HCT116 (cell line): ENCODE data around the gene CENPV.

Experiments used
- EZH2 ChIP-seq: fragments of 200-600 bp; sonication (generic); IDR thresholded peaks from 2 replicates; pipeline ENCODE4 v1.6.1; 2017; ENCODE audit warnings: antibody characterized with exemption, mixed run types
- JUND ChIP-seq: IDR thresholded peaks from 2 replicates; pipeline ENCODE4 v1.6.1; 2012
- POLR2A ChIP-seq: IDR thresholded peaks from 2 replicates; pipeline ENCODE4 v1.7.0; 2011; ENCODE audit warnings: borderline replicate concordance; ENCODE audit not compliant: insufficient read depth, insufficient read length; ENCODE audit errors: extremely low read depth
- RAD21 ChIP-seq: IDR thresholded peaks from 2 replicates; pipeline ENCODE4 v1.6.1; 2012; ENCODE audit warnings: low read depth, mild to moderate bottlenecking
- ZNF274 ChIP-seq: fragments of 200-500 bp; sonication (Bioruptor generic); IDR thresholded peaks from 2 replicates; pipeline ENCODE4 v1.6.1; 2014; ENCODE audit warnings: mild to moderate bottlenecking, low read depth, low read length, inconsistent platforms
- TF ChIP-seq, protein P1 (sequence below), 3 experiments: fragments of 200-600 bp in 1 of 3; sonication (generic) in 1 of 3; IDR thresholded peaks in 2 of 3; conservative IDR thresholded peaks in 1 of 3; 2 replicates each; pipeline ENCODE4 v1.5.1; 2012 to 2017; ENCODE audit warnings: low read depth in 2 of 3, low read length in 2 of 3, antibody characterized with exemption in 1 of 3, borderline replicate concordance in 1 of 3, control low read depth in 1 of 3, mild to moderate bottlenecking in 1 of 3, mixed read lengths in 1 of 3, mixed run types in 1 of 3, moderate library complexity in 1 of 3; ENCODE audit not compliant: insufficient read depth in 1 of 3
- TF ChIP-seq, protein P2 (sequence below): IDR thresholded peaks from 2 replicates; pipeline ENCODE4 v1.6.1; 2012; ENCODE audit warnings: low read depth
- TF ChIP-seq, protein P3 (sequence below): IDR thresholded peaks from 2 replicates; pipeline ENCODE4 v1.6.1; 2012

DNA sequence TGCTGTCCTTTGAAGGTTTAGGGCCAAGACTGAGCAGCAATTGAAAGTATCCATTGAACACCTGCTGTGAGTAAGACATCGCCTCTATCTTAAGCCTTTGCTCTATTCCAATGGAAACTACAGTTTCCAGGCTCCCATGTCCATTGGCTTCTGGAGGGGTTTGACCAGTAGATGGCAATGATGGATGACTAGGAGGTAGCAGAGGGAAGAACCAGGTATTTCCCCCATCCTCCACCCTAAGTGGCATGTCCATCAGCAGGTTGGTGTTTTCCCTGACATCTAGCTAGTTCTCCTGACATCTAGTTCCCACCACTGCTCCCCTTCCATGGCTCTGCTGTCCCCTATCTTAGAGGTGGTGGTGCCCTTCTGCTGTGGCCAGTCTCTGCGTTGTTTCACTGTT lies 58.7 kb downstream of the CENPV start:
- TF ChIP-seq, protein P1, sequence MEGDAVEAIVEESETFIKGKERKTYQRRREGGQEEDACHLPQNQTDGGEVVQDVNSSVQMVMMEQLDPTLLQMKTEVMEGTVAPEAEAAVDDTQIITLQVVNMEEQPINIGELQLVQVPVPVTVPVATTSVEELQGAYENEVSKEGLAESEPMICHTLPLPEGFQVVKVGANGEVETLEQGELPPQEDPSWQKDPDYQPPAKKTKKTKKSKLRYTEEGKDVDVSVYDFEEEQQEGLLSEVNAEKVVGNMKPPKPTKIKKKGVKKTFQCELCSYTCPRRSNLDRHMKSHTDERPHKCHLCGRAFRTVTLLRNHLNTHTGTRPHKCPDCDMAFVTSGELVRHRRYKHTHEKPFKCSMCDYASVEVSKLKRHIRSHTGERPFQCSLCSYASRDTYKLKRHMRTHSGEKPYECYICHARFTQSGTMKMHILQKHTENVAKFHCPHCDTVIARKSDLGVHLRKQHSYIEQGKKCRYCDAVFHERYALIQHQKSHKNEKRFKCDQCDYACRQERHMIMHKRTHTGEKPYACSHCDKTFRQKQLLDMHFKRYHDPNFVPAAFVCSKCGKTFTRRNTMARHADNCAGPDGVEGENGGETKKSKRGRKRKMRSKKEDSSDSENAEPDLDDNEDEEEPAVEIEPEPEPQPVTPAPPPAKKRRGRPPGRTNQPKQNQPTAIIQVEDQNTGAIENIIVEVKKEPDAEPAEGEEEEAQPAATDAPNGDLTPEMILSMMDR (IDR thresholded peaks at IDR 0.05 in 2 of 3, conservative IDR thresholded peaks at IDR 0.05 in 1 of 3; ENCODE audit: borderline replicate concordance in 1 of 3, insufficient read depth in 1 of 3, low read depth in 2 of 3, low read length in 2 of 3), result peak in 1 of 3 experiments; percentile 8; a peak in 1 of 6 replicates
- TF ChIP-seq, protein P2, sequence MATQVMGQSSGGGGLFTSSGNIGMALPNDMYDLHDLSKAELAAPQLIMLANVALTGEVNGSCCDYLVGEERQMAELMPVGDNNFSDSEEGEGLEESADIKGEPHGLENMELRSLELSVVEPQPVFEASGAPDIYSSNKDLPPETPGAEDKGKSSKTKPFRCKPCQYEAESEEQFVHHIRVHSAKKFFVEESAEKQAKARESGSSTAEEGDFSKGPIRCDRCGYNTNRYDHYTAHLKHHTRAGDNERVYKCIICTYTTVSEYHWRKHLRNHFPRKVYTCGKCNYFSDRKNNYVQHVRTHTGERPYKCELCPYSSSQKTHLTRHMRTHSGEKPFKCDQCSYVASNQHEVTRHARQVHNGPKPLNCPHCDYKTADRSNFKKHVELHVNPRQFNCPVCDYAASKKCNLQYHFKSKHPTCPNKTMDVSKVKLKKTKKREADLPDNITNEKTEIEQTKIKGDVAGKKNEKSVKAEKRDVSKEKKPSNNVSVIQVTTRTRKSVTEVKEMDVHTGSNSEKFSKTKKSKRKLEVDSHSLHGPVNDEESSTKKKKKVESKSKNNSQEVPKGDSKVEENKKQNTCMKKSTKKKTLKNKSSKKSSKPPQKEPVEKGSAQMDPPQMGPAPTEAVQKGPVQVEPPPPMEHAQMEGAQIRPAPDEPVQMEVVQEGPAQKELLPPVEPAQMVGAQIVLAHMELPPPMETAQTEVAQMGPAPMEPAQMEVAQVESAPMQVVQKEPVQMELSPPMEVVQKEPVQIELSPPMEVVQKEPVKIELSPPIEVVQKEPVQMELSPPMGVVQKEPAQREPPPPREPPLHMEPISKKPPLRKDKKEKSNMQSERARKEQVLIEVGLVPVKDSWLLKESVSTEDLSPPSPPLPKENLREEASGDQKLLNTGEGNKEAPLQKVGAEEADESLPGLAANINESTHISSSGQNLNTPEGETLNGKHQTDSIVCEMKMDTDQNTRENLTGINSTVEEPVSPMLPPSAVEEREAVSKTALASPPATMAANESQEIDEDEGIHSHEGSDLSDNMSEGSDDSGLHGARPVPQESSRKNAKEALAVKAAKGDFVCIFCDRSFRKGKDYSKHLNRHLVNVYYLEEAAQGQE, result no peak
- TF ChIP-seq, protein P3, sequence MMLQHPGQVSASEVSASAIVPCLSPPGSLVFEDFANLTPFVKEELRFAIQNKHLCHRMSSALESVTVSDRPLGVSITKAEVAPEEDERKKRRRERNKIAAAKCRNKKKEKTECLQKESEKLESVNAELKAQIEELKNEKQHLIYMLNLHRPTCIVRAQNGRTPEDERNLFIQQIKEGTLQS, result no peak
- no peak for TF ChIP-seq ZNF274
- no peak for TF ChIP-seq POLR2A
- peak; percentile 42 for TF ChIP-seq RAD21
- TF ChIP-seq EZH2, result no peak
- no peak for TF ChIP-seq JUND
